NCI-H128 (cell line): ENCODE measurements around the gene PLEKHA4.
"Not testable (repeated sequence)": the region's sequence is repeated elsewhere in the genome, so short reads cannot be mapped to it uniquely, and the experiment has no call there.

ENCODE experiments used
- DNase-seq: peaks from one replicate; lab custom pipeline; 2025; ENCODE audit not compliant: unreplicated experiment; lab: John Stamatoyannopoulos, UW

The PLEKHA4 gene

GRCh38 chr19:48866692-48867091, 1.7 kb downstream of the PLEKHA4 start:
- no peak for DNase-seq

DNA sequence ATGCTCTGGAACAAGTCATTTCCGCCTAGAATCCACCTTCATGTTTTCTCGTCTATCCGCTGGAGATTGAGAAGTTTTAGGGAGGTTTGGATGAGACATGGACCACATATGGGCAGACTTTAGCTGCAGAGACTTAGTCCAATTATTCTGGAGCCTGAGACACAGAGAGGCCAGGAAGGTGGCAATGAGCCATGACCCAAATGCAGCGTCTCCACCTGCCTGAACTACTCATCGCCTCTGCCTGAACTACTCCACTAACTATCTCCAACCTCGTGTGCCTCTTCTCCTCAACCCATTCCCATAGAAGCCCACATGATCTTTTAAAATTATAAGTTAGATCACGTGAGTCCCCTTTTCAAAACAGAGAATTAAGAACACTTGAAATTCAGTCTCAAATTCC, 5.6 kb downstream of the PLEKHA4 start:
- DNase-seq, result no peak

DNA sequence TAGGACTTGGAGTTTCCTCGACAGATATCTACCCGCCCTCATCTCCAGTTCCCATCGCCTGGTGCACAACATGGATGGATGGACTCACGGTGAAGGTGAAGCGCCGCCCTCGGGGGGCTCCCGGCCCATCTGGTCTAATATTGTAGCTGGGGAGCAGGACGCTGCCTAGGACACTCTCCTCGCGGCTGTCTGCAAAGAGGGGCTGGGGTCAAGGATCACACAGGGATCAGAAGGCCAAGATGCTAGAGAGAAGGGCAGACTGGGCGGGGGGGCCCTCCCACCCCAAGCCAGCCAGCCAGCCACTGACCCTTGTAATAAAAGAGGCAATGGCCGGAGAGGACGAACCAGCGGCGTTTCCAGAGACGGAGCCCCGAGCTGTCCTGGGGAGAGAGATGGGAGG, 7.1 kb downstream of the PLEKHA4 start:
- no peak for DNase-seq

DNA sequence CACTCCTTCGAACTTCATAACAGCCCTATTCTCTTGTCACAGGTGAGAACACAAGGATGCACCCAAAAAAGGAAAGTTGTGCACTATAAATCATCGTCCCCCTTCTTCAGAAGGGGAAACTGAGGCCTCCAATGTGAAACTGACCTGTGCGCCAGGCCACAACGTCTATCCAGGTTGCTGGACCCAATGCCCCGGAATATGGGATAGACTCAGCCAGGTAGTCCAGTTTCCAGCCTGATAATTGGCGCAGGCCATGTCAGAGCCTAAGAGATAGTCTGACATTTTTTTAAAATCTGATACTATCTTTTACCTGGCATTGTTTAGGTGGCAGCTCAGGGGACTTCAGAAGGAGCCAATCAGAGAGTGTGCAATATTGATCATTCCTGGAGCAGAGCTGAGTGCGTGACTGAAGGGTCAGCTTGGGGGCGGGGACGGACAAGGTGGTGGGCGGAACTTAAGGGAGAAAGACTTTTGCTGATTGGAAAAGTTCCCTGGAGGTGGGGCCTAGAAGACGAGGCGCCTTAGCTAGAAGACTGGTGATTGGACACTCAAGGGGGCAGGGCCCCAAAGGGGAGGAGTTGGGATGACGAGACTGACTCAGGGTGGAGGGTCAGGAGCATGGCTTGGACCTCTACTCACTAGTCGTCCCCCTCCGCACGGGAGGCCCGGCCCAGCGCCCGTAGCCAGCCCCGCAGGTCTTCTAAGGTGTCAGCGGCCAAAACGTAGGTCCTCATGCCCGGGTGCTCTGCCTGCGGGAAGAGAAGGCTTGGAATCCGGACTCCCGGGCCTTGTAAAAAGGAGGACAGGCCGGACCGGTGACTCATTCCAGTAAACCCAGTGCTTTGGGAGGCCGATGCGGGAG, 8.5 kb downstream of the PLEKHA4 start:
- DNase-seq, result no peak

DNA sequence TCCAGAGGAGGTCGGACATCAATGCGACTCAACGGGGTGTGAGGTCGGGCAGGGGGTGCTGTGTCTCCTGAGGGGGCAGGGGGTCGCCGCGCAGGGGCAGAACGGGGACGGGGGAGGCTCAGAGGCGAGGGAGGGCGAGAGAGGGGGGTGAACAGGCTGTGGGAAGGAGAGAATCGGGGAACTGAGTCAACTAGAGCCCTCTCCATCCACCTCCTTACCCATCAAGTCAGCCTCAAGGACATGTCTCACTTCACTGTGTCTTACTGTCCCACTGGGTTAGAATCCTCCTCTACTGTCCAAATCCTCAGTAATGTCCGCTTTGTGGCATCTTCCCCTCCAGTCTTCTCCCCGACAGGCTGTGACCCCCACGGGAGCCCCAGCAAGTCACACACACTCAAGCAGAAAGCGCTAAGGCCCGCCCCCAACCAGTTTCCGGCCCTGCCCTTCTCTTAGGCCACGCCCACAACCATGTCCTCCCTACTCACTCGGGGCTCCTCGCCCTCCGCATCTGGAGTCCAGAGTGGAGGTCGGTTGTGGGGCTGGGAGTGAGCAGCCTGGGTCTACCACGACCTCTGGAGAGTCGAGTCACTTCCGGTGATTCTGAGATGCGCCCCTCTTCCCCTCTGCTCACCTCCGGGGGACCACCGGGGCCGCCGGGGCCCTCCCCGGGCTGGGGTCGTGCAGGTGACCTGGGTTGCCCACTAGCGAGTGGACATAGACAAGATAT, 9.3 kb downstream of the PLEKHA4 start:
- DNase-seq, result no peak

DNA sequence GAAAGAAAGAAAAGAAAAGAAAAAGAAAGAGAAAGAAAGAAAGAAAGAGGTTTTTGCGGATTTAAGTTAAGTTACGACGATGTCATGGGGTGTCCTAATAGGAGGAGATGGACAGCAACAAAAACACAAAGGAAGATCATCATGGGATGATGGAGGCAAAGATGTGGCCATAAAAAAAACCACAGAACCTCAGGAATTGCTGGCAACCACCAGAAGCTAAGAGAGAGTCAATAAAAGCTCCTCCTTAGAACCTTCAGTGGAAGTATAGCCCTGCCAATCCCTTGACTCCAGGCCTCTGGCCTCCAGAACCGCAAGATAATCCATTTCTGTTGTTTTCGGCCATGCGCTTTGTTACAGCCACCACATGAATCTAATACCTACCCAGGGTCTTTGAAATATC, 11.5 kb downstream of the PLEKHA4 start:
- DNase-seq, result no peak

- no peak for DNase-seq
Observed at GRCh38 chr19:48854103-48854502, 14.3 kb downstream of the PLEKHA4 start.

GRCh38 chr19:48853483-48853882, 14.9 kb downstream of the PLEKHA4 start:
- no peak for DNase-seq

- no peak for DNase-seq
Observed at GRCh38 chr19:48852292-48852691, 16.1 kb downstream of the PLEKHA4 start.

DNA sequence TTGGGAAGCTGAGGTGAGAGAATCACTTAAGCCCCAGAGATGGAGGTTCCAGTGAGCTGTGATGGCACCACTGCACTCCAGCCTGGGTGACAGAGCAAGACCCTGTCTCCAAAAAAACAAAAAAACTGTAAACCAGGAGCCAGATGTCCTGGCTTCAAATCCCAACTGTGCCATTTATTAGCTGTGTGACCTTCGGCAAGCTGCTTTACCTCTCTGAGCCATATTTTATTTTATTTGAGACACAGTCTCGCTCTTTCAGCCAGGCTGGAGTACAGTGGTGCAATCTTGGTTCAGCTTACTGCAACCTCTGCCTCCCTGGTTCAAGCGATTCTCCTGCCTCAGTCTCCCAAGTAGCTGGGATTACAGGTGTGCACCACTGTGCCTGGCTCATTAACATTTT, 21.8 kb downstream of the PLEKHA4 start:
- not testable (repeated sequence) for DNase-seq

DNA sequence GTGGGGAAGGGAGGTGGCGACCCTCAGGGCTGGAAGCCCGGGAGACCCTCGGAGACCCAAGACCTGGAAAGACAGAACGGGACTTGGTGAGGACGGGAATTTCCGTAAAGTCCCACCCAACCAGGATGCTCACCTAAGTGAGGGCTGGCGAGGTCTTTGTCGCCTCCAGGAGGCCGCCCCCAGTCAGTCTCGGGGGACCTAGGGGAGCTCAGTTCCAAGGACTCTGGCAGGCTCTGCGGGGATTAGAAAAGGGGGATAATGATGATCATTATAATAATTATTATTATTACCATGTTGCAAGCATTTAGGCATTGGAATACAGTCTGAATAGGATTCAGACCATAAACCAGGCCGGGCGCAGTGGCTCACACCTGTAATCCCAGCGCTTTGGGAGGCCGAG, 23.0 kb downstream of the PLEKHA4 start:
- DNase-seq, result no peak

GRCh38 chr19:48844472-48844871, 23.9 kb downstream of the PLEKHA4 start:
- no peak for DNase-seq

- peak; percentile 23 for DNase-seq
Observed at GRCh38 chr19:48842789-48843162, 25.6 kb downstream of the PLEKHA4 start.

DNA sequence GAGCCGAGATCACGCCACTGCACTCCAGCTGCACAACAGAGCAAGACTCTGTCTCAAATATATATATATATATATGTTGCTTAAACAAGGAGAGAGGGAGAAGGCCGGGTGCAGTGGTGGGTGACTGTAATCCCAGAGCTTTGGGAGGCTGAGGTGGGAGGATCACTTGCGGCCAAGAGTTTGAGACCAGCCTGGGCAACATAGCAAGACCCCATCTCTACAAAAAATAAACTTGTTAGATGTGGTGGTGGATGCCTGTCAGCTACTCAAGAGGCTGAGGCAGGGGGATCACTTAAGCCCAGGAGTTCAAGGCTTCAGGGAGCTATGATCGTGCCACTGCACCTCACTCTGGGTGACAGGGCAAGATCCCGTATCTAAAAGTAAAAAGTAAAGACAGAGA, 26.8 kb downstream of the PLEKHA4 start:
- no peak for DNase-seq

DNA sequence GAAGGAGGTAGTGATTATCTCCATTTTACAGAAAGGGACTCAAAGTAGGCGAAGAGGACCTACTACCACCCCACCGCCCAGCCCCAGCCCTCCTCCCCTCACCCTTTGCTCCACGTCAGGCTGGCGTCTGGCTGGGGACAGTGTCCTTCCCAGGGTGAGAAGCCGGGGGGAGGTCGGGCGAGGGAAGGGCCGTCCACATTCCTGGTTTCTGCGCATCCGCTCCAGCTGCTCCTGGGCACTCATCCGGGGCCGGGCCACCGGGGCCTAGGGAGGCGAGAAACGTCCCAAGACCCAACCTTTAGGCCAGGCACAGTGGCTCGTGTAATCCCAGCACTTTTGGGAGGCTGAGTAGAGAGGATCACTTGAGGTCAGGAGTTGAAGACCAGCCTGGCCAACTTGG, 27.4 kb downstream of the PLEKHA4 start:
- DNase-seq, result no peak

- no peak for DNase-seq
Observed at GRCh38 chr19:48837687-48838086, 30.7 kb downstream of the PLEKHA4 start.

DNA sequence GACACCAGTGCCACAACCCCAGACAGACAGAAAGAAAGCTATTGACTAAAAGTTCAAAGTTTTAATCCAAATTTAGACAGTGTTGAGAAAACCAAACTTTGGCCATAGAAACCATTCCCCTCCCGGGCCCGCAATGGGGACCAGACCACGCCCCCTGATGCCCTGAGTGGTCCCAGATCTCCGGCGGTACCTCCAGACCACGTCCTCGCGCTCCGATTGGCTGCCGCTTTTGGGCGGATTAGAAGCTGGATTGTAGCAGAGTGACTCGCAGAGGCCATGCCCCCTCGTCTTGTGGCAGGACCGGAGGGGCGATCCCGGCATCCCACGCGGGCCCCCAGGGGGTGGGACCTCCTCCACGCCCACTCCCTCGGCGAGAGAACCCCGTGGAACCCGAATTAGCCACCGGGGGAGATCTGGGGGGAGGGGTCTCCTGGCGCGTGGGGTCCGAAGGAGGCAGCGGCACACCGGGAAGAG, 31.3 kb downstream of the PLEKHA4 start:
- DNase-seq, result peak; percentile 59

- peak; percentile 30 for DNase-seq
Observed at GRCh38 chr19:48836089-48837017, 32.1 kb downstream of the PLEKHA4 start, which contains the start of gene HSD17B14. Gene HSD17B14 (minus strand): TSS chr19:48836491. CDS start chr19:48836411, 80 bp downstream.

GRCh38 chr19:48835734-48836088, 32.7 kb downstream of the PLEKHA4 start:
- peak; percentile 91 for DNase-seq

DNA sequence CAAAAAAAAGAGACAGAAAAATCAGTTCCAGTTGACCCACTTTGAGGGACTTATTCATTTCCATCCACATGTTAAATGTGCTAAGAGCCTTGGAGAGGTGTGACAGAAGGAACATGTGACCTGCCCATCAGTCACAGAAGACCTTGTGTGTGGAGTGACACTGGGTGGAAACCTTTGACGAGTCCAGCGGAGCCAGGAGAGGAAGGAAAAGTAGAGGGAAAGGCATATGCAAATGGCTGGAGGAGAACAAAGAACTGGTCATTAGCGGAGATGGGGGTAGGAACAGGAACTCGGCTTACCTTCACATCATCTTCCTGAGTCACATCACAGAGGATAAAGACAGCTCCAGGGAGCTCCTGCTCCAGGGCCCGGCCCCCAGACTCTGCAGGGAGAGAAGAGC, 34.4 kb downstream of the PLEKHA4 start:
- no peak for DNase-seq

- no peak for DNase-seq
Observed at GRCh38 chr19:48833049-48833448, 35.4 kb downstream of the PLEKHA4 start.
